Prostate gland (tissue), 2 donors: ENCODE data around the gene SHROOM3.

Source experiments
- CTCF ChIP-seq, 4 experiments: fragments of 200-600 bp in 2 of 4; fragments of 450-650 bp in 2 of 4; sonication (generic) in 2 of 4; IDR thresholded peaks; 1 replicate in 3 of 4; 2 replicates in 1 of 4; pipeline ENCODE4 v1.5.1; 2016 to 2019; ENCODE audit warnings: antibody characterized with exemption in 4 of 4, mild to moderate bottlenecking in 2 of 4, moderate library complexity in 2 of 4
- POLR2A ChIP-seq: fragments of 450-650 bp; IDR thresholded peaks from one replicate; pipeline ENCODE4 v1.6.1; 2016; ENCODE audit warnings: antibody characterized with exemption, mild to moderate bottlenecking
- POLR2AphosphoS5 ChIP-seq: sonication (generic); formaldehyde crosslinking; IDR thresholded peaks from one replicate; pipeline ENCODE4 v1.6.1; 2017; ENCODE audit warnings: antibody characterized with exemption

- no peak for TF ChIP-seq CTCF (IDR thresholded peaks at IDR 0.05)
- no peak for TF ChIP-seq POLR2AphosphoS5
- TF ChIP-seq POLR2A: no peak
These were observed 316.7 kb downstream of the SHROOM3 start for GRCh38 chr4:76751612-76752343.
